SK-N-SH (cell line): ENCODE results near the gene NOS1. TPM values are rescaled to one million over a fixed set of nuclear protein-coding genes. Genes with fewer than 3 reads are reported as not detected.

Source experiments
- CTCF ChIA-PET: fragments of 300-600, 350-600 bp; formaldehyde crosslinking; extraction: SDS; loops from one replicate; lab custom pipeline; 2021; lab: Yijun Ruan, JAX
- POLR2A ChIA-PET: fragments of 350-600 bp; sonication (Branson Sonifier 250); formaldehyde crosslinking; extraction: SDS; loops from one replicate; lab custom pipeline; 2020; ENCODE audit warnings: antibody characterized with exemption, inconsistent platforms; lab: Yijun Ruan, JAX
- DNase-seq: peaks from one replicate; pipeline ENCODE4 v3.0.0; 2012
- H2AFZ ChIP-seq: fragments of 200-600 bp; sonication (generic); 2 replicates; pipeline ENCODE4 v1.8.1; 2016; ENCODE audit warnings: antibody characterized with exemption, mild to moderate bottlenecking, low read depth
- H3F3A ChIP-seq: fragments of 200-600 bp; sonication (generic); replicated peaks from 2 replicates; pipeline ENCODE3; 2016; ENCODE audit warnings: antibody characterized with exemption, mild to moderate bottlenecking; ENCODE audit not compliant: insufficient read depth
- H3K27ac ChIP-seq, 2 experiments: fragments of 200-500 bp in 1 of 2; fragments of 200-600 bp in 1 of 2; sonication (Bioruptor generic) in 1 of 2; sonication (generic), shearing (Covaris generic) in 1 of 2; 2 replicates each; pipeline versions ENCODE4 v1.5.1 to v1.6.1; 2014 to 2016; ENCODE audit warnings: low read depth in 2 of 2, inconsistent platforms in 1 of 2, low read length in 1 of 2, mild to moderate bottlenecking in 1 of 2, mixed read lengths in 1 of 2
- H3K27me3 ChIP-seq: fragments of 200-600 bp; sonication (generic), shearing (Covaris generic); 2 replicates; pipeline ENCODE4 v1.6.1; 2016; ENCODE audit warnings: mixed run types; ENCODE audit not compliant: insufficient read depth
- H3K36me3 ChIP-seq, 2 experiments: fragments of 200-500 bp in 1 of 2; fragments of 200-600 bp in 1 of 2; sonication (Bioruptor generic) in 1 of 2; sonication (generic) in 1 of 2; replicated peaks in 1 of 2; 2 replicates each; pipeline versions ENCODE3 to v1.5.1; 2014 to 2016; ENCODE audit warnings: low read length in 1 of 2, mild to moderate bottlenecking in 1 of 2; ENCODE audit not compliant: insufficient read depth in 2 of 2, control insufficient read depth in 1 of 2
- H3K4me1 ChIP-seq, 2 experiments: fragments of 200-500 bp in 1 of 2; fragments of 200-600 bp in 1 of 2; sonication (Bioruptor generic) in 1 of 2; sonication (generic), shearing (Covaris generic) in 1 of 2; 2 replicates each; pipeline versions ENCODE4 v1.5.1 to v1.6.1; 2014 to 2016; ENCODE audit warnings: low read depth in 1 of 2, low read length in 1 of 2, mixed run types in 1 of 2; ENCODE audit not compliant: insufficient read depth in 2 of 2, control insufficient read depth in 1 of 2
- H3K4me2 ChIP-seq: fragments of 200-600 bp; sonication (generic), shearing (Covaris generic); 2 replicates; pipeline ENCODE4 v1.6.1; 2017; ENCODE audit warnings: mixed run types
- H3K4me3 ChIP-seq, 2 experiments: fragments of 200-500 bp in 1 of 2; fragments of 200-600 bp in 1 of 2; sonication (Bioruptor generic) in 1 of 2; sonication (generic), shearing (Covaris generic) in 1 of 2; 2 replicates each; pipeline versions ENCODE4 v1.5.1 to v1.8.1; 2014 to 2016; ENCODE audit warnings: low read depth in 2 of 2, inconsistent platforms in 1 of 2, low read length in 1 of 2, mild to moderate bottlenecking in 1 of 2, mixed read lengths in 1 of 2, moderate library complexity in 1 of 2
- H3K79me2 ChIP-seq: fragments of 200-600 bp; sonication (generic); 2 replicates; pipeline ENCODE4 v1.8.1; 2017; ENCODE audit warnings: mild to moderate bottlenecking; ENCODE audit not compliant: insufficient read depth
- H3K9ac ChIP-seq: fragments of 200-600 bp; sonication (generic); 2 replicates; pipeline ENCODE4 v1.6.1; 2017; ENCODE audit warnings: mixed run types
- H3K9me2 ChIP-seq: fragments of 200-600 bp; sonication (generic); 2 replicates; pipeline ENCODE4 v1.6.1; 2017; ENCODE audit warnings: mixed run types
- H3K9me3 ChIP-seq: fragments of 200-600 bp; sonication (generic); 2 replicates; pipeline ENCODE4 v1.6.1; 2017; ENCODE audit warnings: mixed run types, mild to moderate bottlenecking, moderate library complexity
- H4K20me1 ChIP-seq: fragments of 200-600 bp; sonication (generic); 2 replicates; pipeline ENCODE4 v1.6.1; 2017; ENCODE audit warnings: mild to moderate bottlenecking, mixed run types; ENCODE audit not compliant: insufficient read depth
- ELF1 ChIP-seq: IDR thresholded peaks from 2 replicates; pipeline ENCODE4 v1.4.0; 2012
- EP300 ChIP-seq, 2 experiments: IDR thresholded peaks; 2 replicates each; pipeline versions ENCODE4 v1.4.0 to v1.6.1; 2012; ENCODE audit warnings: borderline replicate concordance in 1 of 2, low read depth in 1 of 2, low read length in 1 of 2
- FOSL2 ChIP-seq: IDR thresholded peaks from 2 replicates; pipeline ENCODE4 v1.4.0; 2012; ENCODE audit warnings: low read depth, mild to moderate bottlenecking, moderate library complexity, borderline replicate concordance
- GATA2 ChIP-seq: sonication (generic); formaldehyde crosslinking; IDR thresholded peaks from 2 replicates; pipeline ENCODE4 v1.5.0; 2020; ENCODE audit warnings: mild to moderate bottlenecking, missing genetic modification reagents
- MXI1 ChIP-seq: IDR thresholded peaks from 2 replicates; pipeline ENCODE4 v1.6.1; 2012; ENCODE audit warnings: mild to moderate bottlenecking, low read depth, low read length, improper control_type of control experiment
- RXRA ChIP-seq: IDR thresholded peaks from 2 replicates; pipeline ENCODE4 v1.4.0; 2012; ENCODE audit warnings: low read depth, mild to moderate bottlenecking, borderline replicate concordance
- SMC3 ChIP-seq: IDR thresholded peaks from 2 replicates; pipeline ENCODE4 v1.6.1; 2012; ENCODE audit warnings: low read depth, low read length, improper control_type of control experiment
- TAF1 ChIP-seq: IDR thresholded peaks from 2 replicates; pipeline ENCODE4 v1.6.1; 2012; ENCODE audit warnings: low read depth, mild to moderate bottlenecking, low read length, moderate library complexity, borderline replicate concordance
- TCF12 ChIP-seq: IDR thresholded peaks from 2 replicates; pipeline ENCODE4 v1.4.0; 2012
- TEAD4 ChIP-seq: IDR thresholded peaks from 2 replicates; pipeline ENCODE4 v1.4.0; 2012; ENCODE audit warnings: mild to moderate bottlenecking, borderline replicate concordance; ENCODE audit not compliant: insufficient read depth
- WGBS: methylation state at CpG from one replicate; pipeline ENCODE4 v1.1.6; 2017; ENCODE audit warnings: low lambda C conversion rate; 5-methylcytosine and 5-hydroxymethylcytosine counted together
- polyA plus RNA-seq, 3 experiments: library from polyadenylated mRNA; depleted of rRNA; stranded (reverse); fragments of >200 nt; gene quantifications; 2 replicates each; pipeline ENCODE4 v1.2.3, GENCODE V29; 2012
- TF ChIP-seq, protein P1 (sequence below): IDR thresholded peaks from 2 replicates; pipeline ENCODE4 v1.4.0; 2012; ENCODE audit warnings: low read depth
- TF ChIP-seq, protein P2 (sequence below): fragments of 150-350 bp; IDR thresholded peaks from 2 replicates; pipeline ENCODE4 v1.6.1; 2016; ENCODE audit warnings: mild to moderate bottlenecking, low read depth, low read length

The NOS1 gene
- polyA plus RNA-seq, 1 of the 3 experiments (the other 2 are of a cell fraction) = 0.02 TPM

DNA sequence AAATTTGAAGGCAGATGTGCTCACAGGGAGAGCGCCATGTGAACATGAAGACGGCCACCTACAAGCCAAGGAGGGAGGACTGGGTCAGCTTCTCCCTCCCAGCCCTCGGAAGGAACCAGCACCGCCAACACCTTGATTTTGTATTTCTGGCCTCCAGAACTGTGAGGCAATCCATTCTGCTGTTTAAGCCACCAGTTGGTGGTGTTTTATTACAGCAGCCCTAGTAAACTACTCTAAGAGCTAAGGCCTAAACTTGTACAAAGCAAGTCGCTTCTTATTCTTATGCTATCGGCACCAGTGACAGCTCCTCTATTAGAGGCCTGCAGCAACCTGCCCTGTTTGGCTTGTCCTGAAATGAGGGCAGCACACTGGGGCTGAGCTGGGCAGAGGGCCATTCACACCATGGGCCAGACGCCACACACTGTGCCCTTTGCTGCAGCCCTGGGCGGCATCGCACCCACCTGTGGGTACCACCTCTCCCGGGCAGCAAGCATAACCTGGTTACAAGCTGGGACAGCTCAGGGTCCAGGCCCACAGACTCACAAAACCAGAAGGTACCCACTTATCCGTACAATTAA lies 62.7 kb downstream of the NOS1 start:
- H4K20me1 ChIP-seq = no peaks in the 10 kb centered on the region
- no peak overlapping the region for H3K27ac ChIP-seq
- DNase-seq = no peak
- 76% methylated on average over 9 of the region's 11 CpGs for WGBS
- H3K79me2 ChIP-seq = no peaks in the 10 kb centered on the region
- ChIA-PET POLR2A (no interaction called here), CTCF (no interaction called here)
- H3K9ac ChIP-seq = no peak overlapping the region
- H3K4me2 ChIP-seq = no peak overlapping the region
- H3K36me3 ChIP-seq = no peaks in the 10 kb centered on the region
- no peaks in the 10 kb centered on the region for H3K27me3 ChIP-seq
- no peak overlapping the region for H3K4me3 ChIP-seq
- no peak for TF ChIP-seq RXRA
- TF ChIP-seq SMC3 = no peak
- TF ChIP-seq TCF12 = no peak
- TF ChIP-seq, protein P1, sequence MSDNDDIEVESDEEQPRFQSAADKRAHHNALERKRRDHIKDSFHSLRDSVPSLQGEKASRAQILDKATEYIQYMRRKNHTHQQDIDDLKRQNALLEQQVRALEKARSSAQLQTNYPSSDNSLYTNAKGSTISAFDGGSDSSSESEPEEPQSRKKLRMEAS = no peak
- TF ChIP-seq, protein P2, sequence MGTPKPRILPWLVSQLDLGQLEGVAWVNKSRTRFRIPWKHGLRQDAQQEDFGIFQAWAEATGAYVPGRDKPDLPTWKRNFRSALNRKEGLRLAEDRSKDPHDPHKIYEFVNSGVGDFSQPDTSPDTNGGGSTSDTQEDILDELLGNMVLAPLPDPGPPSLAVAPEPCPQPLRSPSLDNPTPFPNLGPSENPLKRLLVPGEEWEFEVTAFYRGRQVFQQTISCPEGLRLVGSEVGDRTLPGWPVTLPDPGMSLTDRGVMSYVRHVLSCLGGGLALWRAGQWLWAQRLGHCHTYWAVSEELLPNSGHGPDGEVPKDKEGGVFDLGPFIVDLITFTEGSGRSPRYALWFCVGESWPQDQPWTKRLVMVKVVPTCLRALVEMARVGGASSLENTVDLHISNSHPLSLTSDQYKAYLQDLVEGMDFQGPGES = no peak
- TF ChIP-seq ELF1 = no peak
- no peak for TF ChIP-seq TAF1
- TF ChIP-seq FOSL2 = no peak
- no peak for TF ChIP-seq GATA2
- no peak for TF ChIP-seq MXI1
- H3F3A ChIP-seq = no peaks in the 10 kb centered on the region
- H3K4me1 ChIP-seq = no peaks in the 10 kb centered on the region; a peak in 1 of 4 replicates
- H3K9me2 ChIP-seq = no peaks in the 10 kb centered on the region
- no peak overlapping the region for H2AFZ ChIP-seq
- no peaks in the 10 kb centered on the region for H3K9me3 ChIP-seq

DNA sequence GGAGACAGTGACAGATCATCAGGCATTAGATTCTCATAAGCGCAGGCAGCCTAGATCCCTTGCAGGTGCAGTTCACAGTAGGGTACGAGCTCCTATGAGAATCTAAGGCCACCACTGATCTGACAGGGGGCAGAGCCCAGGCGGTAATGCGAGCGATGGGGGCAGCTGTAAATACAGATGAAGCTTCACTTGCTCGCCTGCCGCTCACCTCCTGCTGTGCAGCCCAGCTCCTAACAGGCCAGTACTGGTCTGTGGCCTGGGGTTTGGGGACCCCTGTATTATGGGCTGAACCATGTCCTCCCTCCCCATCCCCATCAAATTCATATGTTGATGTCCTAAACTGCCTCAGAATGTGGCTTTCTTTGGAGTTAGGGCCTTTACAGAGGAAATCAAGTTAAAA lies 63.2 kb downstream of the NOS1 start:
- Histone ChIP-seq H3K79me2 (no peaks in the 10 kb centered on the region), H3K36me3 (no peaks in the 10 kb centered on the region), H3F3A (no peaks in the 10 kb centered on the region)
- POLR2A ChIA-PET = no interaction called here
- WGBS = 80% methylated on average over 7 of the region's 7 CpGs
- no peak for TF ChIP-seq TEAD4
- TF ChIP-seq TCF12 = no peak
- no peak for TF ChIP-seq SMC3
- TF ChIP-seq EP300 (IDR thresholded peaks at IDR 0.05; ENCODE audit: borderline replicate concordance in 1 of 2, low read depth in 1 of 2, low read length in 1 of 2) = no peak
- TF ChIP-seq, all 33 proteins: peak for 0
- no peaks in the 10 kb centered on the region; a peak in 1 of 4 replicates for H3K4me1 ChIP-seq
- H4K20me1 ChIP-seq = no peaks in the 10 kb centered on the region
- H3K9ac ChIP-seq = no peak overlapping the region
- H3K9me2 ChIP-seq = no peaks in the 10 kb centered on the region
- CTCF ChIA-PET = no interaction called here
- no peak overlapping the region for H3K4me3 ChIP-seq
- no peaks in the 10 kb centered on the region for H3K27me3 ChIP-seq
- no peaks in the 10 kb centered on the region for H3K9me3 ChIP-seq
- no peak overlapping the region for H2AFZ ChIP-seq
- no peak for DNase-seq
- no peak overlapping the region for H3K27ac ChIP-seq
- H3K4me2 ChIP-seq = no peak overlapping the region
